Natural killer cell (primary cell): ENCODE measurements around the gene STAB2. TPM values are rescaled to one million over a fixed set of nuclear protein-coding genes. Genes with fewer than 3 reads are reported as not detected.

ENCODE experiments used
- ATAC-seq, 3 donors: fragments of 150-1000 bp in 2 of 3; fragments of 200-7000 bp in 1 of 3; cut with Tn5 transposase; 1 replicate in 1 of 3; 2 replicates in 2 of 3; pipeline ENCODE4 v1.10.0; 2021; ENCODE audit warnings: mild to moderate bottlenecking in 2 of 3, moderate library complexity in 2 of 3
- DNase-seq, 2 donors: peaks; one replicate each; pipeline versions ENCODE4 v3.0.0 to v3.0.0-alpha.2; 2013 to 2021; ENCODE audit warnings: mixed read lengths in 1 of 2
- H3K27ac ChIP-seq: one replicate; pipeline ENCODE4 v1.5.1; 2013; ENCODE audit warnings: mild to moderate bottlenecking, low read length
- H3K27me3 ChIP-seq: one replicate; pipeline ENCODE4 v1.6.1; 2013; ENCODE audit warnings: low read length; ENCODE audit not compliant: control insufficient read depth, insufficient read depth
- H3K36me3 ChIP-seq: one replicate; pipeline ENCODE4 v1.6.1; 2013; ENCODE audit warnings: low read length; ENCODE audit not compliant: control insufficient read depth, insufficient read depth
- H3K4me1 ChIP-seq: one replicate; pipeline ENCODE4 v1.6.1; 2013; ENCODE audit warnings: low read length; ENCODE audit not compliant: control insufficient read depth, insufficient read depth
- H3K4me3 ChIP-seq: one replicate; pipeline ENCODE4 v1.5.1; 2013; ENCODE audit warnings: low read length
- H3K9me3 ChIP-seq: one replicate; pipeline ENCODE4 v1.6.1; 2013; ENCODE audit warnings: low read length; ENCODE audit not compliant: control insufficient read depth, insufficient read depth
- H3K27ac Mint-ChIP-seq, 2 donors: one replicate each; pipeline ENCODE4 v1.8.0; 2022; ENCODE audit warnings: mild to moderate bottlenecking in 2 of 2, mixed read lengths in 2 of 2, moderate library complexity in 1 of 2
- H3K27me3 Mint-ChIP-seq, 2 donors: one replicate each; pipeline ENCODE4 v1.8.0; 2022; ENCODE audit warnings: low read depth in 2 of 2, mixed read lengths in 2 of 2
- H3K36me3 Mint-ChIP-seq: one replicate; pipeline ENCODE4 v1.8.0; 2022; ENCODE audit warnings: mixed read lengths
- H3K4me1 Mint-ChIP-seq, 2 donors: one replicate each; pipeline ENCODE4 v1.8.0; 2022; ENCODE audit warnings: mixed read lengths in 2 of 2
- H3K4me3 Mint-ChIP-seq: one replicate; pipeline ENCODE4 v1.8.0; 2022; ENCODE audit warnings: mild to moderate bottlenecking, moderate library complexity, mixed read lengths
- H3K9me3 Mint-ChIP-seq, 2 donors: one replicate each; pipeline ENCODE4 v1.8.0; 2022; ENCODE audit warnings: mixed read lengths in 2 of 2
- CTCF ChIP-seq: fragments of 200-600 bp; IDR thresholded peaks from one replicate; pipeline ENCODE4 v1.8.0; 2022; ENCODE audit warnings: antibody characterized with exemption
- WGBS: methylation state at CpG from one replicate; pipeline ENCODE4 v1.1.7; 2013; ENCODE audit warnings: missing lambda C conversion rate; ENCODE audit not compliant: insufficient coverage; 5-methylcytosine and 5-hydroxymethylcytosine counted together
- intact Hi-C: fragments of 100-400 bp; cut with micrococcal nuclease; formaldehyde crosslinking; loops from one replicate; pipeline ENCODE4 v1.14.2; 2022
- total RNA-seq, 4 donors: library from RNA; stranded (reverse); fragments of 120-200 nt in 1 of 4; gene quantifications; one replicate each; pipeline versions ENCODE4 v1.2.3 to v1.2.4, GENCODE V29; 2013 to 2022

STAB2 gene
- total RNA-seq, 3 donors from 2014 or later (not counting 1 experiment from before 2014, with no cell fraction given), result not detected

- no peak overlapping the region for H3K4me3 ChIP-seq
- Mint-ChIP-seq H3K4me3 (no peak overlapping the region), H3K4me1 (peaks cover 12 to 13% of the 10 kb centered on the region in 2 donors), H3K9me3 (no peaks in the 10 kb centered on the region), H3K27me3 (no peaks in the 10 kb centered on the region), H3K27ac (no peak overlapping the region), H3K36me3 (no peaks in the 10 kb centered on the region)
- no peak for TF ChIP-seq CTCF
- ATAC-seq, result no peak
- no peak overlapping the region for H3K27ac ChIP-seq
- 89% methylated on average over 1 of the region's 1 CpG for WGBS
- peaks cover 12% of the 10 kb centered on the region for H3K4me1 ChIP-seq
- no peak for DNase-seq
- intact Hi-C loops, result no loop called here
- no peaks in the 10 kb centered on the region for H3K9me3 ChIP-seq
- H3K27me3 ChIP-seq, result no peaks in the 10 kb centered on the region
- no peaks in the 10 kb centered on the region for H3K36me3 ChIP-seq
Observed at GRCh38 chr12:103803847-103804246, 216.8 kb downstream of the STAB2 start.

- H3K4me3 ChIP-seq, result no peak overlapping the region
- no peak overlapping the region for H3K27ac Mint-ChIP-seq
- H3K27ac ChIP-seq, result no peak overlapping the region
- no peak for TF ChIP-seq CTCF
- no peaks in the 10 kb centered on the region for H3K27me3 ChIP-seq
- no peaks in the 10 kb centered on the region for H3K27me3 Mint-ChIP-seq
- WGBS, result 96% methylated on average over 3 of the region's 5 CpGs
- ATAC-seq (no peak), DNase-seq (no peak)
- no peaks in the 10 kb centered on the region for H3K36me3 ChIP-seq
- no peak overlapping the region for H3K4me3 Mint-ChIP-seq
- H3K4me1 Mint-ChIP-seq, result no peaks in the 10 kb centered on the region
- H3K4me1 ChIP-seq, result peaks cover 5% of the 10 kb centered on the region
- no peaks in the 10 kb centered on the region for H3K9me3 Mint-ChIP-seq
- no peaks in the 10 kb centered on the region for H3K36me3 Mint-ChIP-seq
- intact Hi-C loops, result no loop called here
- H3K9me3 ChIP-seq, result no peaks in the 10 kb centered on the region
Observed at GRCh38 chr12:103805655-103806360, 218.7 kb downstream of the STAB2 start.

- Histone ChIP-seq H3K4me3 (no peak overlapping the region), H3K36me3 (no peaks in the 10 kb centered on the region), H3K27me3 (no peaks in the 10 kb centered on the region), H3K27ac (no peak overlapping the region), H3K9me3 (no peaks in the 10 kb centered on the region), H3K4me1 (peaks cover 5% of the 10 kb centered on the region)
- H3K27ac Mint-ChIP-seq, result no peak overlapping the region
- H3K4me3 Mint-ChIP-seq, result no peak overlapping the region
- H3K36me3 Mint-ChIP-seq, result no peaks in the 10 kb centered on the region
- WGBS, result 92% methylated on average over 4 of the region's 4 CpGs
- ATAC-seq, result no peak
- TF ChIP-seq CTCF, result no peak
- H3K9me3 Mint-ChIP-seq, result no peaks in the 10 kb centered on the region
- H3K4me1 Mint-ChIP-seq, result no peaks in the 10 kb centered on the region
- no peaks in the 10 kb centered on the region for H3K27me3 Mint-ChIP-seq
- DNase-seq, result no peak
- intact Hi-C loops, result no loop called here
Observed at GRCh38 chr12:103806803-103807202, 219.7 kb downstream of the STAB2 start.
